ENCODE data around the gene HABP2.

Gene HABP2

GRCh38 chr10:113524539-113525490 is 28.0 kb upstream of the HABP2 start:
- DNase-seq (ENCODE audit: low read depth) = no peak
- TF ChIP-seq CTCF (IDR thresholded peaks at IDR 0.05; ENCODE audit: low read depth, low read length, missing control alignments) = no peak

GRCh38 chr10:113525713-113526112 is 27.1 kb upstream of the HABP2 start:
- H3K4me3 ChIP-seq (ENCODE audit: low read depth, low read length) = no peak overlapping the region
- DNase-seq (ENCODE audit: low read depth) = no peak
- no peak for TF ChIP-seq CTCF (IDR thresholded peaks at IDR 0.05; ENCODE audit: low read depth, low read length, missing control alignments)

More at GRCh38 chr10:113524539-113525490, 28.0 kb upstream of the HABP2 start:
- no peak overlapping the region for H3K4me3 ChIP-seq (ENCODE audit: low read depth, low read length)

- H3K4me3 ChIP-seq (ENCODE audit: low read depth, low read length) = no peak overlapping the region
- no peak for TF ChIP-seq CTCF (IDR thresholded peaks at IDR 0.05; ENCODE audit: low read depth, low read length, missing control alignments)
- no peak for DNase-seq (ENCODE audit: low read depth)
These were observed 25.5 kb upstream of the HABP2 start for GRCh38 chr10:113527211-113527906.

GRCh38 chr10:113528876-113529275 is 24.0 kb upstream of the HABP2 start:
- TF ChIP-seq CTCF (IDR thresholded peaks at IDR 0.05; ENCODE audit: low read depth, low read length, missing control alignments) = no peak
- H3K4me3 ChIP-seq (ENCODE audit: low read depth, low read length) = no peak overlapping the region
- no peak for DNase-seq (ENCODE audit: low read depth)

- no peak overlapping the region for H3K4me3 ChIP-seq (ENCODE audit: low read depth, low read length)
- DNase-seq (ENCODE audit: low read depth) = no peak
- no peak for TF ChIP-seq CTCF (IDR thresholded peaks at IDR 0.05; ENCODE audit: low read depth, low read length, missing control alignments)
These were observed 23.3 kb upstream of the HABP2 start for GRCh38 chr10:113529575-113529974.

- no peak for DNase-seq (ENCODE audit: low read depth)
- H3K4me3 ChIP-seq (ENCODE audit: low read depth, low read length) = no peak overlapping the region
- no peak for TF ChIP-seq CTCF (IDR thresholded peaks at IDR 0.05; ENCODE audit: low read depth, low read length, missing control alignments)
These were observed 22.4 kb upstream of the HABP2 start for GRCh38 chr10:113530476-113530875.
